Measurements from ENCODE around the gene SIGLEC1.

DNA sequence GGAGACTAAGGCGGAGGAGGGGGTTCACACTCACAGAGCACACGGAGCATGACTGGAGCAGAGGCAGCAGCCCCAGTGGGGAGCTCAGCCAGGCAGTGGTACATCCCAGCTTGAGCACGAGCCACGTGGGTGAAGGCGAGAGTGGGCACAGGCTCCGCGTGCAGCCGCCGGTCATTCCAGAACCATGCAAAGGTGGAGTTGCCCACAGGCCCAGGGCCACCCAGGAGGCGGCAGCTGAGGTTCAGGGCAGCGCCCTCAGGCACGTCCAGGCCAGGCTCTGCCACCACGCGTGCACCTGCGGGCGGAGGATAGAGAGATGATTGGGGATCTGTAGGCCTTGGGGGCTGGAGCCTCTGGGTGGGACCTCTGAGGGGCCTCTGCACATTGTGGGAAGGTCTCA is 21.1 kb downstream of the SIGLEC1 start:
- no peak for TF ChIP-seq EZH2 (IDR thresholded peaks at IDR 0.05)
- TF ChIP-seq POLR2AphosphoS5 (IDR thresholded peaks at IDR 0.05; ENCODE audit: borderline replicate concordance, low read depth, low read length), result no peak
- TF ChIP-seq FOXP2 (optimal IDR thresholded peaks at IDR 0.05; ENCODE audit: control extremely low read depth, extremely low read length, insufficient read depth), result no peak

Measured in SK-N-MC (cell line).